Fibroblast of skin of right biceps (primary cell): ENCODE data around the gene LCN12.

ENCODE experiments used
- DNase-seq: peaks from one replicate; pipeline ENCODE4 v3.0.0-alpha.2; 2013

Gene LCN12

GRCh38 chr9:136927343-136928271 lies 24.5 kb upstream of the LCN12 start:
- no peak for DNase-seq

DNA sequence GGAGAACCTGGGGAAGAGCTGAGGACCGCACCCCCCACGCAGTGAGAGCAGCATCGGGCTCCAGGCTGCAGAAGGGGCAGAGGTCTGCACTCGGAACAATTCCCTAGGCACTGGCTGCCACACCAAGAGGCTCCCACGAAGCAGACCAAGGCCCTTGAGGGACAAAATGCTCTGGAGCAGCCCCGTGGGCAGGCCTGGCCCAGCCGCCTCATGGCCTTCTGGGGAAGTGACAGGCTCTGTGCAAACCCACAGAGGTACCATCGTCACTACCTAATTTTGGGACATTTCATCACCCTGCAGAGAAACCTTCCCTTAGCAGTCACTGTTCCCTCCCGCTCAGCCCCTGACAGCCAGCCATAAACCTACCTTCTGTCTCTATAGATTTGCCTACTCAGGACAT lies 23.5 kb upstream of the LCN12 start:
- DNase-seq, result no peak

- DNase-seq, result no peak
Measured at GRCh38 chr9:136930014-136930413, 22.1 kb upstream of the LCN12 start.

DNA sequence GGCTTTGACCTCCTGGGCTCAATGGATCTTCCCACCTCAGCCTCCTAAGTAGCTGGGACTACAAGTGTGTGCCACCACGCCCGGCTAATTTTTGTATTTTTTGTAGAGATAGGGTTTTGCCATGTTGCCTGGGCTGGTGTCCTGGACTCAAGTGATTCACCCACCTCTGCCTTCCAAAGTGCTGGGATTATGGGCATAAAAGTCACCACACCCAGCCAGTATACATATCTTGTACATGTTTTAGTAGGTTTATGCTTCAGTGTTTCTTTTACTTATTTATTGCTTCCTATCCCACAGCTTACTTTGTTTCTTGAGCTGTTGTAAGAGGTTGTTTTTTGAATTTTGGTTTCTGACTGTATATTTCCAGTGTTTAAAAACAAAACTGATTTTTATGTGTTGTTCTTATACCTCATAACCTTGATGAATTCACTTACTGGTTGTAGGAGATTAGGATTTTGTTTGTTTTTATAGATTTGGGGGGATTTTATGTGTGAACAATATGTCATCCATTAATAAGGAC lies 20.4 kb upstream of the LCN12 start:
- no peak for DNase-seq

DNA sequence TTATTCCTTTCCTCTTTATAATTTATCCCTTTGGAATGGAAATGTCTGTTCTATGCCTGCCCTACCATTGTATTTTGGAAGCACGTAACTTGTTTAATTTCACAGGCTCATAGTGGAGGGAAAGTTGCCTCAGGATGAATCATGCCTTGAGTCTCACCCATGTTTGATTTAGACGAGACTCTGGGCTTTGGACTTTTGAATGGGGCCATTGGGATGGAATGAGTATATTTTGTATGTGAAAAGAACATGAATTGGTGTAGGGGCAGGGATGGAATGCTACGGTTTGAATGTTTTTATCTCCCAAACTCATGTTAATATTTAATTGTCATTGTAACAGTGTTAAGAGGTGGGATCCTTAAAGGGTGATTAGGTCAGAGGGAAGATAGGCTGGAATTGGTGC lies 17.8 kb upstream of the LCN12 start:
- no peak for DNase-seq

DNA sequence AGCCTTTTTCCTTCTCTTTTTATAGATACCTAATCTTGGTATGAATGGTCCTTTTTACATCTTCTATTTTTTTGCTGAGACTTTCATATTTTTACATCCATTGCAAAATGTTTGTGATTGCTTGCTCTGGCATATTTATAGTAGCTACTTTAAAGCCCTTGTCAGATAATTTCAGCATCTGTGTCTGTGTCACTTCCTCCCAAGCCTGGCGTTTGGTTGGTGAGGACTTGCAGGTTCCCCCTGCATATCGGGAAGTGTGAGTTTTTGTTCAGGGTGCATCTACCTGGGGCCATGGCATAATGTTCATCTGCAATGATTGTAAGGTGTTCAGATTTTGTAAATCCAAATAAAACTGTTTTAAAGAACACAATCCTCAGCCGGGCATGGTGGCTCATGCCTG lies 16.4 kb upstream of the LCN12 start:
- DNase-seq, result no peak

DNA sequence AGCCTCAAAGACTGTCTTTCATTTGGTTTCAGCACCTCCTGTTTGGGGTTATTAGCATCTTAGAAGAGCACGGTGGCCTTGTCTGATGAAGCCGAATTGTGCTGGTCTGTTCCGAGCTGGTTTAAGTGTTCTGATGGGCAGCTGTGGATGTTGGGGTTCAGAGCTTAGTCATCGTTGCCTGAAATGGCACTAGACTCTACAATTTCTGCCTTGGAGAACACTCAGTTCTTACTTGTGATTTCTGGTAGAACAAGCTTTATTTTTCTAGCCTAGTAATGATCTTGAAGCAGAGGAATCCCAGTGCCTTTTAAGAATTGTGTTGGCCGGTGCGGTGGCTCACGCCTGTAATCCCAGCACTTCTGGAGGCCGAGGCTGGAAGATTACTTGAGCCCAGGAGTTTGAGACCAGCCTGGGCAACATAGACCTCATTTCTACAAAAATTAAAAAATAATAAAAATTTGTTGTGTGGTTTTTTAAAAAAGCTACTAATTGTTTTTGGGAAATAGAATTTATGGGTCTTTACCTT lies 15.4 kb upstream of the LCN12 start:
- DNase-seq, result no peak

DNA sequence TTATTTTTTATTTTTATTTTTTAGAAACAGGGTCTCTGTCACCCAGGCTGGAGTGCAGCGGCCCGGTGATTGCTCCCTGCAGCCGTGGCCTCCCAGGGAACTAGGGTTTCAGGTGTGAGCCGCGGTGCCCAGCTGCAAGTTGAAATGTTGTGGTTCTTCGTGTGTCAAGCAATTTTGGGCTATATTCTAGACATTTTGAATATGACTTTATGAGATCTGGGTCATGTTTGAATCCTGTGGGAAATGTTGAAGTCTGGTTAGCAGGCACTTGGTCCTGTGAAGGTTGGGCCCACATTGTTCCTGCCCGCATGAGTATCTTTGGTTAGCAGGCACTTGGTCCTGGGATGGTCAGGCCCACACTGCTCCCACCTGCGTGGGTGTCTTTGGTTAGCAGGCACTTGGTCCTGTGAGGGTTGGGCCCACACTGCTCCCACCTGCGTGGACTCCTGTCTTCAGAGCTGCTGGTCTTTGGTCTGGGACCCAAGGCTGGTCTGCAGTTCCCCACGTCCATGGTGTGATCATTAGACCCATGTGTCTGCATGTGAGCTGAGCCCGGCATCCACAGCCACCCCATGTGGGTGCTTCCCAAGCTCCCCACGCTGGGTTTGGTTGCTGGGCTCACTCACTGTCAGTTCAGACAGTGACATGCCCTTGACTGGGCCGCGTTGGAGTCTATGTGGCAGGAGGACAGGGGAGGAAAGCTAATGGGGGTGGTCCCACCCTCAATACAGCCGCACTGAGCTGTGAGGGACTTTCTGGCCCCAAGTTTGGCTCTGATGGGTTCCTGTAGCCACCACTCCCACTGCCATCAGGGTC lies 14.7 kb upstream of the LCN12 start:
- DNase-seq, result no peak

DNA sequence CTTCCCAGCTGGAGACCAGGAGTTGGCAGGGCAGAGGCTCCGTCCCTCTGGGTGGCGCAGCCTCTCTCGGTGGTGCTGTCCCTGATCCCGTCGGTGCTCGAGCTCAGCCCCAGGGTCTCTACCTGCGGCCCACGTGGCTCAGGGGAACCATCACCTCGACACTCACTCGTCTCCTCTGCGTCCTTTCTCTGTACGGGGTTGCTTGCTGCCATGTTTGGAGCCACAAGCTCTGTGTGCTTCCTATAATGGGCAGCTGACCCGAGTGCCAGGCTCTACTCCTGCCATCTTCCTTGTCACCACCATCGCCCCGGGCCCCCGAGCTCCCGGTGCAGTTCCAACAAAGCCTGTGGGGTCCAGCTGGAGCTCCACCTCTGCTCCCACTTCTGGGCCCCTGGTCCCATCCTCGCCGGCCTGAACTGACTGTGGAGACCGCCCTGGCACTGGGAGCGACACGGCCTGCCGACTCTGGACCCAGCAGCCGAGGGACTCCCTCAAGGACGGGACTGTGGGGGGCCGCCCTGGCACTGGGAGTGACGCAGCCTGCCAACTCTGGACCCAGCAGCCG lies 12.6 kb upstream of the LCN12 start:
- no peak for DNase-seq

GRCh38 chr9:136939996-136940525 lies 12.0 kb upstream of the LCN12 start:
- DNase-seq, result no peak

DNA sequence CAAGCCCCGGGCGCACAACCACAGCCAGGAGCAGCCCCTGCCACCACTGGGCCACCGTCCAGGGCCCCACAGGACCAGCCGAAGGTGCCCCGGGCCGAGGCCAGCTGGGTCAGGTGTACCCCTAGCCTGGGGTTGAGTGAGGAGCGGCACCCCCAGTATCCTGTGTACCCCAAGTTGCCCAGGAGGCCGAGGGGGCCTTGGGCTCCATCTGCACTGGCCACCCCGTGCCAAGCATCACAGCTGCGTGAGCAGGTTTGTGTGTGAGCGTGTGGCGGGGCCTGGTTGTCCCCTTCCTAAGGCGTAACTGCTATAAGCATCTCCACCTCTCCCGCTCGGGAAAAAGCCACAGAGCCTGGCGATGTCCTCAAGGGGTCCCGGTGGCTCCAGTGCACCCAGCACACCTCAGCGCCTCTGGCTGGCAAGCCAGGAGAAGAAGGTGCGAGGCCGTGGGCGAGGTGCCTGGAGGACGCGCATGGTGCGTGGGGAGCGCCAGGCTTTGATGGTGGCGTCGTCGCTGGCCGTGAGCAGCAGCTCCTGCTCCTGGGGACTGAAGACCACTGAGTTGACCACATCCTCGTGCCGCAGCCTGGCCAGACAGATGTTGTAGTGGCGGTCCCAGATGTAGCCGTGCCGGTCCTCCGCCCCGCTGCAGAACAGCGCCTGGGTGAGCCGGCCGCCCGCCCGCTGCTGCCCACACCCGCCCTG lies 11.4 kb upstream of the LCN12 start:
- no peak for DNase-seq

DNA sequence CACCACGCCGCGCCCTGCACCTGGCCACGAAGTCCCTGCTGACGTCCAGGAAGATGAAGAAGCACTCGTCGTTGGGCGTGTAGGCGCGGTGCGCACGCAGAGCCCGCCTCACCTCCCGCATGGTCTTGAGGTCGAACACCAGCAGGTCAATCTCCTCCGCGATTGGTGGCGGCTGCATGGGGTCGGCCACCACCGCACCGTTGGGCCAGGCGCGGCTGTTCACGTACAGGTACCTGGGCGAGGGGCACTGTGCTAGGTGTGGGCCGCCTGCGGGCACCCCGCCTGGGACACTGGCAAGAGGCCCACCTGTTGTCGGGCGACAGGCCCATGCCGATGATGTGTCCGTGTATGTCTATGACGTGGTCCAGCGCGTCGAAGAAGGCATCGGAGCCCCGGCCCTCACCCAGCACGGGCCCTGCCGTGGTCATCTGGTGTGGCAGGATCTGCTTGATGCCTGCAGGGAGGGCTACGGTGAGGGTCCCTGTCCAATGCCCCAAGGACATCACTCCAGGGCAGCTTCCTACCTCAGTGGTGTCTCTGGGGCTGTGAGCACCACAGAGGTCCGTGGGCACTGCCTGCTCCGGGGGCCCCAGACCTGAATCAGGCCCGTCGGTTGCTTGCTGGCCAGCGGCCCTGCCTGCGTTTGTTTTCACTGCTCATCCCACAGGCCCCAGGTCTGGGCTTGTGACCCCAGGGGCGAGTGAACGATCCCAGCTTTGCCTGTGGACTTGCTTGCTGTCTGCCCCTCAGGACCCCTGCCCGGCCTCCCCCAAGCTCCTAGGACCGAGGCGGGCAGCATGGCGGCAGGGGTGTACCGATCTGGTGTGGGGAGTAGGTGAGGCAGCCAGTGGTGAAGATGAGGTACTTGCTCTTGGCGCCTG lies 10.6 kb upstream of the LCN12 start:
- no peak for DNase-seq

DNA sequence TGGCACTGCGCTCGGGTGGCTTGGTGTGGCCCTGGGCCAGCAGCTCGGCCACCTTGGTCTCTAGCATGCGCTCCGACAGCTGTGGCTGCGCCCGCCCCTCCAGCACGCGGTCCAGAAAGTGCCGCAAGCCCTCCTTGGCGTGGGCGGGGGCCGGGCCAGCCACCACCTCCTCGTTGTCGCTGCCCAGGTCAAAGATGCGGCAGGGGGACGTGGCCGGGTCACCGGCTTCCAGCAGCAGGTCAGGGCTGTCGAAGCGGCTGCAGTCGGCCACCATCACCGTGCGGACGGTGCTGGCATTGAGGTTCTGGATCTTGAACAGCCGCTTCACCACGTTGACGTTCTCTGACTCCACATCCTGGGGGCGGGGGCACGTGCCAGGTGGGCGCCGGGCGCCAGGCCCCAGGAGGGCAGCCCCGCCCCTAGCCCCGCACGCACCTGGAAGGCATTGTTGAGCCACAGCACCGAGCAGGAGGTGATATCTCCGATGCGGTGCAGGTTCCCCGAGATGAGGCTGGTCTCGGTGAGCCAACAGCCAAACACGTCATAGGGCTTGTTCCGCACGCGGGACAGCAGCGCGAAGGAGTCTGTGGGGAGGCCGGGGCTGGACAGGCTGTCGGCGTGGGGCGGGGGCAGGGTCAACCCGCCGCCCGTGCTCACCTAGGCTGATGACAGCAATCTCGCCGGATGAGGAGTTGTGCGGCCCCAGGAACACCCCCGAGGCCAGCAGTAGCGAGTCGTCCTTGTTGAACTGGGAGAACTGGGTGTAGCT lies 9.8 kb upstream of the LCN12 start:
- no peak for DNase-seq

- DNase-seq, result no peak
Measured at GRCh38 chr9:136942881-136943230, 9.2 kb upstream of the LCN12 start.

DNA sequence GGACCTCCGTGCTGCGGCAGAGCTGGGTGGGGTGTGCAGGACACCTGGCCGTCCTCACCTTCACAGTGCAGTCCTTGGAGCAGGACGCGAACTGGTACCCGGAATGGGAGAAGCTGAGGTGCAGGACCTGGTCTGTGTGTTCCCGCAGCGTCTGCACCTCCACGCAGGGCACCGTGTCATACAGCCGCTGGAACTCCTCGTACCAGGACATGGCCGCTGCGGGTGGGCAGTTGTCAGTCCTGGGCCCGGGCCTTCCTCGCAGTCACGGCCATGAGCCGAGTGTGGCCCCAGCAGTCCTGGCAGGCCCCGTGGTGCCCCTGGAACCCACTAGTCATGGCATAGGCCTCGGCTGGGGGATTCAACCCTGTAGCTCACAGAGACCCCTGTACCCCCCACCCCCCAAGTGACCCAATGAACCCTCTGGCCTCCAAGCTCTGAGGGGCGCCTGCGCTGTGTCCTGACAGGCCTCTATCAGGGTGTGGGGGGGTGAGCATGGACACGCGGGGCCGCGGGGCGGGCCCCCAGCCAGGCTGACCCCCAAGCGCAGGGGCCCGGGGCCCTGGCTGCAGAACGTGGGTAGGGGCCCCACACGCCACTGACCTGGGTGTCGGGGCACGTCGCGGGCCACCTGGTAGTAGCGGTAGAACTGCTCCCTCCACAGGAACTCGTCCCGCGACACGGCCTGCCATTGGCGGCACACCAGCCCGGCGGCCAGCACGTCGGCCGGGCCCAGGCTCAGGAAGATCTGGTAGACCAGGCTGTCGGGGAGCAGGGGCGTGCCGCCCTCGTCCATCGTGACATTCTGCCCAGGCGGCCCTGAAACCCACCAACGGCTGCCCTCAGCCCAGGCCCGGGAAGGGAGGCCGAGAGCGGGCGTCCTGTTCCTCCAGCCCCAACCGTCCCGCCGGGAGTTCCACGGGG lies 8.5 kb upstream of the LCN12 start:
- no peak for DNase-seq

- DNase-seq, result peak; percentile 56
Measured at GRCh38 chr9:136944212-136944518, 7.9 kb upstream of the LCN12 start.

GRCh38 chr9:136944519-136945332 lies 7.3 kb upstream of the LCN12 start, which contains the start of the genes C8G and FBXW5:
TSS of gene C8G (plus strand) at chr9:136945243. CDS start at chr9:136945321, 78 bp downstream.
TSS of gene FBXW5 (minus strand) at chr9:136944738. CDS start at chr9:136944083, 655 bp downstream.
- DNase-seq, result peak; percentile 93
